HepG2 (cell line): ENCODE data around the gene PPM1H. TPM values are rescaled to one million over a fixed set of nuclear protein-coding genes. Genes with fewer than 3 reads are reported as not detected.

ENCODE experiments used
- ATAC-seq: fragments of 200-7000 bp; cut with Tn5 transposase; 3 replicates; pipeline ENCODE4 v1.9.1; 2020; ENCODE audit warnings: mild to moderate bottlenecking, moderate library complexity
- BruUV-seq: library from RNA; stranded (reverse); fragments of 400-500 nt; replicated peaks from 2 replicates; lab custom pipeline; 2021; lab: Mats Ljungman, UMichigan
- CTCF ChIA-PET: fragments of 300-600 bp; formaldehyde crosslinking; extraction: SDS; loops from one replicate; lab custom pipeline; 2021; ENCODE audit warnings: low total read pairs, inconsistent platforms, low intra/inter-chr PET ratio; lab: Yijun Ruan, JAX
- POLR2A ChIA-PET: fragments of 350-600 bp; sonication (Branson Sonifier 250); formaldehyde crosslinking; loops from one replicate; lab custom pipeline; 2020; ENCODE audit warnings: antibody characterized with exemption, inconsistent platforms; lab: Yijun Ruan, JAX
- DNase-seq: peaks from one replicate; pipeline ENCODE4 v3.0.0-alpha.2; 2015; ENCODE audit warnings: low spot score
- FAIRE-seq: peaks from 3 replicates; lab custom pipeline; 2011; peaks lifted over from hg19 to GRCh38; lab: Jason Lieb, UNC
- H2AFZ ChIP-seq: one replicate; pipeline ENCODE4 v1.6.1; 2011; ENCODE audit warnings: low read length, inconsistent platforms
- H3K27ac ChIP-seq: fragments of 300-600 bp; 3 replicates; pipeline ENCODE4 v1.8.0; 2011; ENCODE audit warnings: mixed run types, mild to moderate bottlenecking, mixed read lengths, low read length, inconsistent platforms; ENCODE audit not compliant: insufficient read depth; ENCODE audit errors: extremely low read length
- H3K27me3 ChIP-seq, 2 experiments: fragments of 200-600 bp in 1 of 2; 2 replicates in 1 of 2; 3 replicates in 1 of 2; pipeline versions ENCODE4 v1.6.0 to v1.8.0; 2011; ENCODE audit warnings: low read length in 2 of 2, mild to moderate bottlenecking in 2 of 2, moderate library complexity in 2 of 2, inconsistent platforms in 1 of 2; ENCODE audit not compliant: insufficient read depth in 2 of 2, control insufficient read depth in 1 of 2
- H3K36me3 ChIP-seq, 2 experiments: fragments of 200-600 bp in 1 of 2; replicated peaks in 1 of 2; 2 replicates in 1 of 2; 3 replicates in 1 of 2; pipeline versions ENCODE4 v1.5.1 to v1.8.0; 2011; ENCODE audit warnings: low read length in 2 of 2, inconsistent platforms in 1 of 2; ENCODE audit not compliant: insufficient read depth in 2 of 2, control insufficient read depth in 1 of 2
- H3K4me1 ChIP-seq: 2 replicates; pipeline ENCODE4 v1.5.1; 2012; ENCODE audit warnings: low read length, inconsistent platforms; ENCODE audit not compliant: insufficient read depth
- H3K4me2 ChIP-seq: 2 replicates; pipeline ENCODE4 v1.6.0; 2011; ENCODE audit warnings: low read depth, low read length, inconsistent platforms
- H3K4me3 ChIP-seq, 3 experiments: fragments of 200-600 bp in 1 of 3; sonication (generic), shearing (Covaris generic) in 1 of 3; replicated peaks in 1 of 3; 2 replicates each; pipeline ENCODE4 v1.5.1; 2011 to 2016; ENCODE audit warnings: low read length in 3 of 3, inconsistent platforms in 2 of 3, low read depth in 2 of 3, mild to moderate bottlenecking in 2 of 3, control low read depth in 1 of 3, mixed read lengths in 1 of 3; ENCODE audit not compliant: insufficient read depth in 1 of 3
- H3K79me2 ChIP-seq: one replicate; pipeline ENCODE4 v1.6.1; 2011; ENCODE audit warnings: low read length, inconsistent platforms; ENCODE audit not compliant: insufficient read depth
- H3K9ac ChIP-seq: 2 replicates; pipeline ENCODE4 v1.6.0; 2011; ENCODE audit warnings: mild to moderate bottlenecking, low read depth, low read length, inconsistent platforms; ENCODE audit not compliant: insufficient read depth
- H3K9me3 ChIP-seq: 2 replicates; pipeline ENCODE4 v1.5.1; 2012; ENCODE audit warnings: mild to moderate bottlenecking, low read length
- H4K20me1 ChIP-seq: 2 replicates; pipeline ENCODE4 v1.6.0; 2011; ENCODE audit warnings: inconsistent platforms, mild to moderate bottlenecking, low read length, moderate library complexity; ENCODE audit not compliant: insufficient read depth
- CHD4 ChIP-seq: fragments of 200-600 bp; sonication (generic); IDR thresholded peaks from 2 replicates; pipeline ENCODE4 v1.7.0; 2017; ENCODE audit warnings: mild to moderate bottlenecking, low read length, borderline replicate concordance
- FIP1L1 ChIP-seq: fragments of 200-400 bp; formaldehyde crosslinking; IDR thresholded peaks from 2 replicates; pipeline ENCODE4 v1.6.1; 2018; ENCODE audit warnings: low read depth, mild to moderate bottlenecking, low read length, moderate library complexity, borderline replicate concordance; ENCODE audit not compliant: insufficient read depth
- FOXM1 ChIP-seq: sonication (generic); formaldehyde crosslinking; IDR thresholded peaks from 2 replicates; pipeline ENCODE4 v1.5.0; 2020; ENCODE audit warnings: missing genetic modification reagents
- SOX6 ChIP-seq, 2 experiments: fragments of 450-650 bp in 1 of 2; sonication (generic) in 1 of 2; formaldehyde crosslinking in 1 of 2; IDR thresholded peaks; 2 replicates each; pipeline versions ENCODE4 v1.4.0 to v1.6.1; 2017 to 2020; ENCODE audit warnings: antibody characterized with exemption in 1 of 2, mild to moderate bottlenecking in 1 of 2, missing genetic modification reagents in 1 of 2
- YY1 ChIP-seq: IDR thresholded peaks from 2 replicates; pipeline ENCODE4 v1.6.1; 2011; ENCODE audit warnings: low read length, low read depth, moderate library complexity, mild to moderate bottlenecking; ENCODE audit not compliant: insufficient read depth, insufficient replicate concordance
- ZFP1 ChIP-seq: IDR thresholded peaks from 2 replicates; pipeline ENCODE4 v1.6.1; 2016
- ZNF431 ChIP-seq: sonication (generic); formaldehyde crosslinking; IDR thresholded peaks from 2 replicates; pipeline ENCODE4 v1.9.0; 2022; ENCODE audit warnings: missing genetic modification reagents, low read depth, mild to moderate bottlenecking, borderline replicate concordance
- ZNF615 ChIP-seq: sonication (generic); formaldehyde crosslinking; IDR thresholded peaks from 2 replicates; pipeline ENCODE4 v1.5.0; 2020; ENCODE audit warnings: mild to moderate bottlenecking, missing genetic modification reagents, borderline replicate concordance
- WGBS: methylation state at CpG from one replicate; pipeline ENCODE4 v1.1.6; 2017; ENCODE audit warnings: low lambda C conversion rate; 5-methylcytosine and 5-hydroxymethylcytosine counted together
- in situ Hi-C: cut with HindIII; loops from 2 replicates; pipeline ENCODE4 v1.10.0; 2017; ENCODE audit warnings: low pct_unique_long_range_greater_than_20kb; ENCODE audit not compliant: extremely low pct_ligation_motif_present
- intact Hi-C: fragments of 100-400 bp; cut with micrococcal nuclease; formaldehyde crosslinking; loops from one replicate; pipeline ENCODE4 v1.10.0; 2022; ENCODE audit not compliant: unreplicated experiment
- polyA plus RNA-seq, 8 experiments: library from polyadenylated mRNA; depleted of rRNA in 3 of 8; stranded (reverse) in 7 of 8; unstranded in 1 of 8; fragments of >200 nt; fragmentation: Illumina TruSeq in 4 of 8; extraction: Trizol in 4 of 8; gene quantifications; 2 replicates each; pipeline versions ENCODE4 v1.2.1 to v1.2.3, GENCODE V29; 2011 to 2016; ENCODE audit warnings: low read depth in 4 of 8, missing spikeins in 1 of 8, mixed read lengths in 1 of 8; ENCODE audit not compliant: insufficient read depth in 1 of 8
- total RNA-seq, 5 experiments: library from RNA; depleted of rRNA; stranded (reverse); fragments of >200 nt; fragmentation: Illumina TruSeq; extraction: Trizol; gene quantifications; 2 replicates each; pipeline ENCODE4 v1.2.3, GENCODE V29; 2016; ENCODE audit warnings: low read depth in 1 of 5
- TF ChIP-seq, protein P1 (sequence below): sonication (generic); formaldehyde crosslinking; IDR thresholded peaks from 2 replicates; pipeline ENCODE4 v1.4.0; 2020; ENCODE audit warnings: missing genetic modification reagents, borderline replicate concordance

PPM1H gene
- total and polyA plus RNA-seq, 2 of the 13 experiments (the other 11 are each of a cell fraction or from before 2014, with no cell fraction given): 29.1 to 38.1 TPM

DNA sequence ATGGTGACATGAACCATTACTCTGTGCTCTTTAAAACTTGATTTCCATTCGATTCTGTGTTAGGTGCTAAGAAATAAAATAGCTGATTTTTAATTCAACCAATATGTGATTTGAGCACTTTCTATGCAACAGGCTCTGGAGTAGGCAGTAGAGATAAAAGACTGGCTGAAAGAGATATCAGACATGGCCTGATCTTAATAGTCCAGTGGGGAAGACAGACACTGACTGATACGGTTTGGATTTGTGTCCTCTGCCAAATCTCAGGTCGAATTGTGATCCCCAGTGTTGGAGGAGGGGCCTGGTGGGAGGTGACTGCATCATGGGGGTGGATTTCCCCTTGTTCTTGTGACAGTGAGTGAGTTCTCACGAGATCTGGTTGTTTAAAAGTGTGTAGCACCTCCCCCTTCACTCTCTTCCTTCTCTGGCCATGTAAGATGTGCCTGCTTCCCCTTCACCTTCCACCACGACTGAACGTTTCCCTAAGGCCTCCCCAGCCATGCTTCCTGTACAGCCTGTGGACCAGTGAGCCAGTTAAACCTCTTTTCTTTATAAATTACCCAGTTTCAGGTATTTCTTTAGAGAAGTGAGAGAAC lies 128.6 kb downstream of the PPM1H start:
- intact Hi-C loops: no loop called here
- ATAC-seq (no peak), FAIRE-seq (no peak)

More for the DNA sequence above, 128.6 kb downstream of the PPM1H start:
- WGBS: 95% methylated on average over 6 of the region's 6 CpGs
- Histone ChIP-seq H3K27me3 (no peaks in the 10 kb centered on the region), H3K4me2 (no peak overlapping the region), H3K9ac (no peak overlapping the region), H3K79me2 (peaks cover 23% of the 10 kb centered on the region), H3K9me3 (no peaks in the 10 kb centered on the region), H3K27ac (no peak overlapping the region), H2AFZ (no peak overlapping the region), H3K4me3 (no peak overlapping the region), H4K20me1 (no peaks in the 10 kb centered on the region), H3K4me1 (no peaks in the 10 kb centered on the region), H3K36me3 (peaks cover 7 to 55% of the 10 kb centered on the region in 2 experiments; a peak in 4 of 5 replicates)
- CTCF ChIA-PET: no interaction called here
- no TSS peak for BruUV-seq
- no peak for DNase-seq
- TF ChIP-seq FOXM1 (CRISPR knock-in tag): no peak
- no peak for TF ChIP-seq SOX6 (IDR thresholded peaks at IDR 0.05)
- no peak for TF ChIP-seq SOX6 (CRISPR knock-in tag; IDR thresholded peaks at IDR 0.05)
- no peak for TF ChIP-seq YY1
- TF ChIP-seq, protein P1, sequence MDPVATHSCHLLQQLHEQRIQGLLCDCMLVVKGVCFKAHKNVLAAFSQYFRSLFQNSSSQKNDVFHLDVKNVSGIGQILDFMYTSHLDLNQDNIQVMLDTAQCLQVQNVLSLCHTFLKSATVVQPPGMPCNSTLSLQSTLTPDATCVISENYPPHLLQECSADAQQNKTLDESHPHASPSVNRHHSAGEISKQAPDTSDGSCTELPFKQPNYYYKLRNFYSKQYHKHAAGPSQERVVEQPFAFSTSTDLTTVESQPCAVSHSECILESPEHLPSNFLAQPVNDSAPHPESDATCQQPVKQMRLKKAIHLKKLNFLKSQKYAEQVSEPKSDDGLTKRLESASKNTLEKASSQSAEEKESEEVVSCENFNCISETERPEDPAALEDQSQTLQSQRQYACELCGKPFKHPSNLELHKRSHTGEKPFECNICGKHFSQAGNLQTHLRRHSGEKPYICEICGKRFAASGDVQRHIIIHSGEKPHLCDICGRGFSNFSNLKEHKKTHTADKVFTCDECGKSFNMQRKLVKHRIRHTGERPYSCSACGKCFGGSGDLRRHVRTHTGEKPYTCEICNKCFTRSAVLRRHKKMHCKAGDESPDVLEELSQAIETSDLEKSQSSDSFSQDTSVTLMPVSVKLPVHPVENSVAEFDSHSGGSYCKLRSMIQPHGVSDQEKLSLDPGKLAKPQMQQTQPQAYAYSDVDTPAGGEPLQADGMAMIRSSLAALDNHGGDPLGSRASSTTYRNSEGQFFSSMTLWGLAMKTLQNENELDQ: no peak
- TF ChIP-seq FIP1L1: no peak
- TF ChIP-seq ZNF431 (CRISPR knock-in tag): no peak
- TF ChIP-seq ZNF615 (CRISPR knock-in tag): no peak
- TF ChIP-seq ZFP1 (CRISPR knock-in tag): no peak
- TF ChIP-seq CHD4: no peak
- POLR2A ChIA-PET: no interaction called here
- in situ Hi-C loops: no loop called here
